HL-60/S4 treated with phorbol 12-myristate 13-acetate at 8.2 ng/mL for 4 days and 3 days (cell line): ENCODE measurements around the gene LIFR.

Experiments used
- in situ Hi-C: fragments of 300-500 bp; cut with MboI; formaldehyde crosslinking; loops from 2 replicates; pipeline ENCODE4 v1.15.0; 2022; ENCODE audit warnings: low sequenced_read_pairs

LIFR gene

DNA sequence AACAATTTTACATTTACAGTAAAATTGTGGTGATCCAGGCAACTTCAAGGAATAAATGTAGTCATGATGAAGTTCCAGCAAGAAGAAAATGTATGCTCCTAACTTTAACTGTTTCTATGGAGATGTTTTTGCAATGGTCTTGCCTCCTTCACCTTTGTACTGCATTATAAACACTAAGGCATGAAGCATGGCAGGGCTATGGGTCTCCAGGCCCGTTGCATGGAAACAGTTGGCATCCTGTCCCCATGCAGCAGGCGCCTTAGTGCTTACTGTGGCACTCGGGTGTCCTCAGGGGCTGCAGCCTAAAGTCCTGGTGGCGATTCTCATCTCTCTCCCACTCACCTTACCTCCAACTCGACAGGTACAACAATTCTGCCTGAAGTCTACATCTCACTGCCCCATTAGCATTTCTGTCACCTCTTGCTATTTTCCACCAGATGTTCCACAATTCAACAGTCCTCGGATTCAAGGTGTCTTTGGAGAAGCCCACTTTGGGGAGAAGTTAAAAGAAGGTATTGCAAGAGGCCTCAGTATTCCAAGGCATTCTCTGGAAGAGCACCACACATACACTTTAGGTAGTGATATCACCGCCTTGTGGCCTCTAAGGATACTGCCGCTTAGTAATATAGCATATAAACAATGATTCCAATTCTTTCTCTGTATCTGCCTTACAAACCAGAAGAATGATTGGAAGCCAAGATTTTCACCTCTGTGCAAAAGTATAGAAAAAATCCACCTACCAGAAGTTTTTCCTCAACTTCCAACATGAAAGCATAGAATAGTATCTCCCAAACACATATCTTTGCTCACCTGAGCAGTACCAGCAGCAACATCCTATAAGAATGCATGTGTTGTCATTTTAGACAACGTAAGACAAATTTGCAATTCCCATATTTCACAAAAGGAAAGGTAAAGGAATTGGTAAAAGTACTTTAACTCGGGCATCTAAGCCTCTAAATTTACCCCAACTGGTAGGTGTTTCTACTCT, 5.1 kb downstream of the LIFR start:
- in situ Hi-C loops = no loop called here

DNA sequence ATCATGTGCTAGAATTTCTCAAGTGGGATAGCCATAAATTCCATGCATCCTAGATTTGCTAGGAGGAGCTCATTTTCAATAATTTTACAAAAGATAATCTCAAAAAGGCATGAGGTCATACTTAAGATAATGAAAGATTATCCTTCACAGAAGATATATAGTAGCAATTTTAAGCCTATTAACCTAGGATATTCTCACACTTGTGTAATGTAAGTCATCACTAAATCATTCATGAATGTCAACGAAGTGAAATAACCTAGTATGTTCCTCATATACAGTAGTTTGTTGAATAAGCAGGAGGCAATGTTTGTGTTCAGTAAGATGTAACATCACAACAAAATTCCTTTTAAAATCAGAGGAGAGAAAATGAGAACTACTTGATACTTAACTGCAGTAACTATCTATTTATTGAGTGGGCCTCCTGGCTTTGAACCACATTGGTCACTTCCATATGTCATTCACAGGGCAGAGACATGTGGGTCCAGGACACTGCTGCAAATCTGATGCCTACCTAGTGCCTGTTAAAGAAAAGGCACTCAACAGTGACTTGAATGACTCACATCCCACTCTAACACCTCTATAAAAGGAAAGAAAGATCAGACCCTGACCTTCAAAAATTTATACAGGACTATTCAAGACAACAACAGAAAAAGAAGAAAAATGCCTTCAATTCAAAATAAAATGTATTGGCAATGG, 8.2 kb downstream of the LIFR start:
- in situ Hi-C loops = no loop called here

DNA sequence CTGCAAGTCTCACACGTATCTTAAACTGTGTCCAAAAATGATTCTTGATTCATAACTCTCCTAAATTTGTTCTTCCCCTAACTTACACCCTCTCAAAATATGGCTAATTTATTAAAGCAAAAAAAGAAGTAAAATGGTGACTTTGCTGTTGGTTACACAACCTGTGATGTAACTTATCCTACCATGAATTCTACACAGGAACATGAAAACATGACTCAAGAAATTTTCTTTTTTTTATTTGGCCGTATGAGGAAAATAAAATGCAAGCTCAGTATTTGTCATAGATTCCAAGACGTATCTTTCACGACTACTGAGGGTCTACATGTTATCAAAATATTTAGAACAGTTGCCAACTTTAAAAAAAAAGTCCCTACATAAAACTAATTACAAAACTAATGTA, 9.2 kb downstream of the LIFR start:
- in situ Hi-C loops = no loop called here

DNA sequence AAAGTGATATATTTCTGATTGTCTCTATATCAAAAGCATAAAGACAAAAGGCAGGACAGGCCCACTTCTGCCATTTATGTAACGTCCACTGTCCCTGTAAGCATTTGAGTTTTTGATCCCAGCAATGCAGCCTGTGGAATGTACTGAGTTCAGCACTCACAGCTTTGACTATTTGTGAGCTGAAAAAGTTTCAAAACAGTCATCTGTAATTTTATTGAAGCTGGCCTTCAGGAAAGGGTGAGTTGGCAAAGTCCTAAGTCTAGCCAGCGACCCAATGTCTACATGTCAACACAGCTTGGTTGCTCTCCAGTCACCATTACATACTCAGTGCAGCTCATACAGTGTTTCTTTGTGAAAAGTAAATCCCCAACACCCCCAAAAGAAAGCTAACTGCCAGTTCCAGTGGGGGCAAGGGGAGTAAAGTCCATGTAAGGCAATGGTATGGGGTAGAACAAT, 9.7 kb downstream of the LIFR start:
- in situ Hi-C loops = no loop called here

DNA sequence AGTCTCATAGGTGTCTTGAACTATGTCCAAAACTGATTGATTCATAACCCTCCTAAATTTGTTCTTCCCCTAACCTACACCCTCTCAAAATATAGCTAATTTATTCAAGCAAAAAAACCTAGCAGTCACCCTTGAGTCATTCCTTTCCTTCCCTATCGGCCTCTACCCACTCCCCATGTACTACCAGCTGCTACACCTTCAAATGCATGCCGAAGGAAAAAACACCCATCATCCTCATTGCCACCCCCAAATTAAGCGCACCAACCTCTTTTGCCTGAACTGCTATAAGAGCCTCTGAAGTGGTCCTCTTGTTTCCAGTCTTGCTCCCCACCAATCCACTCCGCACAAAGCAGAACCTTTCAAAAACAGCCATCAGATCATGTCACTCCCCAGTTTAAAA, 12.6 kb downstream of the LIFR start:
- in situ Hi-C loops = no loop called here

DNA sequence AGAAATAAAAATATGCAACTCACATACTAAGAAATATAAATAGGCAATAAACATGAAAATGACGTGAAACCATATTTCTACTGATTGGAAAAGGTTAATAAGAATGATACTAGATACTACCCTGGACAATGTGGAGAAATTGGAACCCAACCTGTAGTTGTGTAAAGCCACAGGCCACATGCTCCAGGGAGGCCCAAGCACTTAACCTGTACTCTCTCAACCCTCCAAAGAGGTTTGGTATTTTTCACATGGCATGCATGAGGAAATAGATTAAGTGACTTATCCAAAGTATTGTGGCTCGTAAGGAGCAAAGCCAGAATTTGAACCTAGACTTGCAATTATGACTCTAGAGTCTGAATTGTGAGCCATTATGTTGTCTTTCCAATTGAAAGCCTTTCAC, 13.4 kb downstream of the LIFR start:
- in situ Hi-C loops = no loop called here

DNA sequence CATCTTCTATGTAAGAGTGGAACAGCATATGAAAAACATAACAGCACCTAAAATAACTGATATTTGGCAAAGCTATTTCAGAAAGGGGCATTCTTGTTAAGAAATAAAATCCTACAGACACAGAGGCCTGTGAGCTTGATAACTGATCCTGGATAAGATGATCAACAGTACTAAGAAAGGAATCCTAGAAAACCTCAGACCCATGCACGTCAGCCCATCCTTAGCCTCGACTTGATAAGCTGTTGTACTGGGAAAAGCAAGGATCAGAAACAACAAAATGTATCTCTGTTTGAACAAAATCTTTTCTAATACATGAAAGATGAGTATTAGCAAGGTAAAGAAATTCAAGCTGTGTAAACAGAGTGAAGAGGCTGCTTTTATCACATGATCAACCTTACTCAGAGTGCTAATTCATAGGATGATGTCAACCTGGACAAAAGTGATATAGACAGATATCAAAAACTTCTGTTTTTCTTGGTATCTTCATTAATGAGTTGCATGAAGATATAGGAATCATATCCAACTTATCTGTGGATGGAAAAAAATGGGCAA, 15.2 kb downstream of the LIFR start:
- in situ Hi-C loops = no loop called here

DNA sequence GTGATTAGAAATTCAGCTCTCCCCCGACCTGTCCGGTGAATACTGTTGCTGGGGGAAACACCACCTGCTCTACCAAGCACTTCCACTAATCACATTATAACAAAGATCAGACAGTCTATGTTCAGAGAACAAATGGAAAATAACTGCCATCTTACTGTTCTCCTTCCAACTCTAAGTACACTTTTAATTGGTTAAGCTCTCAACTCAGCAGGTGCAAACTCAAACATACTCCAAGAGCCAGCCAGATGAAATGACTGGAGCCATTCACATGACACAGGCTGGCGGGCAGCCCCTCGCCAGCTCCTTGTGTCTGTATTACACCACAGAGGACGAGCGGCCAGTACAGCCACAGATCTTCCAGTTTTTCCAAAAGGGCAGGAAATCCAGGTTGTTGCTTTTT, 16.1 kb downstream of the LIFR start:
- in situ Hi-C loops = no loop called here

DNA sequence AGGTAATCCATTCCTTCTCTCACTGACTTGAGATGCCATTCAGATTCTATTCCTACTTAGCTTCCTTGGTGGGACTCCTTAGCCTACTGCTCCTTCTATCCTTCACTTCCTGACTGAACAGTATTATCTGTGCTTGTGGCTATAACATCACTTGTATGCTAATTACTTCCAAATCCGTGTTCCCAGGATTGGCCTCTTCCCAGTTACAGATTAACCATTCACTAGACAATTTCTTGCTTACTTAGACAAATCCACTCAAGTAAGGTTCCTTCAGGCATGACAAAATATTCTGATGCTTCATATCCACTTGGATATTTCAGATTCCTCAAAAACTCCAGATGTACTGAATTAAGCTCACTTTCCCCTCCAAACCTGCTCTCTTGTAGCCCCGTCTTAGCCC, 18.3 kb downstream of the LIFR start:
- in situ Hi-C loops = no loop called here

DNA sequence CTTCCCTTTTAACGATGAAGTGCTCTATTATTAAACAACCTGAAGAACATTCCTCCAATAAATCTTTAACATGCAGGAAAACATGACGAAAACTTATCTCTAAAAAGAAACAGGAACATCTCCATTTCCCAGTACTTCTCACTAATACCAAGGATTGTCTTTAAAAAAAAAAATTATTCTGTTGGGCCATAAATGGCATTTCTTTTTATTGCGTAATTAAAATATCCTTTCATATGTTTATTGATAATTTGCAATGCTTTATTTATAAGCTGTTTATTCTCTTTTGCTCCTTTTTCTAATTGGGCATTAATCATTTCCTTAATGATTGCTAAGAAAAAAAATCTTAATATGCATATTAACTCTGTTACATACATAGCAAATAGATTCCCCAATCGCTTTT, 18.9 kb downstream of the LIFR start:
- in situ Hi-C loops = no loop called here

DNA sequence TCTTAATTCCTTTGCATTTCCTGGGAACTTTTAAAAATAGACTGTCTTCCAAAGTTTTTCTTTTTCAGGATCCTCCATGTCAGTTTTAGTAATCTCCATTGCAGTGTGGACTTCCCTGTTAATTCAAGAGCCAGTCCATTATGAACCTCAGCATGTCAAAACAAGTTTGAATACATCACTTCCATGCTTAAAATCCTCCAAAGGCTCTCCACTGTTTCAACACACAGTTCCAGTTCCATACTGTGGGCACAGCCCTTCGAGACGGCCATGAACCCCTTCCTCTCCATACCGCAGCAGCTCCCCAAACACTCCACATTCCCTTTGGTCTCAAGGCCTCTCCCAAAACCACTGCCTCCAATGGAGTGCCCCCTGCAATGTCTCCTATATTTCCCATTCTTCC, 19.5 kb downstream of the LIFR start:
- in situ Hi-C loops = no loop called here

DNA sequence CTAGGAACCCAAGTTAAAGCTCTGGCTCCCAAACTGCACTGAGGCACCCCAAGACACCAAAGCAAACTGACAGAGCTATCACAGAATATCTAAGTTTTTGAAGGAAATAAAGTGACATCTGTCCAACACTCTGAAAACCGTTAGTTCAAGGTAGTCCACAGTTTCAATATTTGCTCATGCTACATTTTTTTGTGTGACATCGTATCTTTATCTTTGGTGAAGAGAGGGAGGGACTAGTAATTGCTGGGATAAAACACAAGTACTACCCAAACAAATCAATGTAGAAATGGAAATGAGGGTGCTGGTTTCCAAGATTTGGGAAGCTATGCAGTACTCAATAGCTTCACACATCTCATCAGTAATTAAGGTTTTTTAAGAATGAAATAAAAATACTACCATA, 20.6 kb downstream of the LIFR start:
- in situ Hi-C loops = no loop called here

DNA sequence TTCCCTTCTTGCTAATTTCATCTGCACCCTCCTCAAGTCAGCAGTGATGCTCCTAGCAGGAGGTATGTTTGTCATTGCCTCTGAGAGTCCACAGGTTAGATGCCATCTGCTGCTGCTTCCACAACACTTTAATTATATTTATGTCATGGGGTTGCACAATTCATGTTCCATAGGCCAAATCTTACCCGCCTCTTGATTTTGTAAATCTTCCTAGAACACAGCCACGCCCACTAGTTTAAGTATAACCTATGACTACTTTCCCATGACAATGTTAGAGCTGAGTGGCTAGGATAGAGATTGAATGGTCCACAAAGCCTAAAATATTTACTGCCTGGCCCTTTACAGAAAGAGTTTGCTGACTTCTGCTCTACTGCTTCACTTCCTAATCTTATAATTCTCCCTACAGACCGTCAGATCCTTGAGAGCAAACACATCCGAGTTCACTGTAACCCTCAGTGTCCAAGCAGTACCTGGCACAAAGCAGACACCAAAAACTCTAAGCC, 21.1 kb downstream of the LIFR start:
- in situ Hi-C loops = no loop called here

DNA sequence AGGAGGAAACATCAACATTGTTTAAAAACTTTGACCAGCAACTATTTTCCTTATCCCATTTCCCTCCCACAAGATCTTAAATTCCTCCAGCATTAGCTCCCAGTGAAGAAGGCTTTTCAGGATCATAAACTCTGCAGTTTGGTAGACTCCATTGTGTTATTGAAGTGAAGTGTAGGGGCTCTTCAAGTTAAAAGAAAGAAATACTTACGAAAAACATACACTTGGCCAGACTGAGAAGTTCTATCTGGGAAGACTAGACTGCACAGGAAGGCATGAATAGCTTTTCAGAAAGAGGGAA, 22.3 kb downstream of the LIFR start:
- in situ Hi-C loops = no loop called here

DNA sequence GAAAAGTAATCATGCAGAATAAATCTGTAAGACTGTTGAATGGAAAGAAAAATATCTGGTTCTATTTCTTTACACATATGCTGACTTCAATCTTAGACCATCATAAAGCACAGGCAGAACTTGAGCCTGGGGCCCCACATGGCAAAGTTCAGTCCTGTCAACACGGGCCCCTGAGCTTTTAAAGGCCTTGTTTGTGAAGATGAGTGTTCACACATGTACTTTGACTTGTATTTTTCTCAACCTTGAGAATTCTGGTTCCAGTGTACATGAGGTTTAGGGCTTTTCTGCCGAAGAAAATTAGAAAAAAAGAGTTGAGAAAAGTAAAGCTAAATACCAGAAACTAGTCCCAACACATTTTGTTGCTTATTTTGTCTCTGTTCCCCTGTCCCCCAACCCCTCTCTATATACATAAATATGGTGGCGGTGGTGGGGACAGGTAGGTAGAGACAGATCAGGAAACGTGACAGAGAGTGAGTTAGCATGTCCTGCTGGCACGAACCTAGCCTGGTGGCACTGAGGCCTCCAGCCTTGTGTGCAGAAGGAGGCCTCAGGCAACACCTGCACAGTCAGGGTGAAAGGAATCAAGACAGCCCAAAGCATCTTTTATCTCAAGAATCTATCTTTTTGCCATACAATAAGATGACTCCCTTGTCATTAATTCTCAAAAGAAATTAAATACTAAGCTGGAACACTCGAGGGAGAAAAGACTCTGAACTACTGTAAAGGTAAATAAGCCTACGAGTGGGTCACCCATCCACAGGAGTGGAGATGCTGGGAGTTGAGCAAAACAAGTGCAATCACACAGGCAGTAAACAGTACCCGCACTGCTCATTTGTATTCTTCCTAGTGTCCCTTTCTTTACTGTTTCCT, 22.9 kb downstream of the LIFR start:
- in situ Hi-C loops = no loop called here

DNA sequence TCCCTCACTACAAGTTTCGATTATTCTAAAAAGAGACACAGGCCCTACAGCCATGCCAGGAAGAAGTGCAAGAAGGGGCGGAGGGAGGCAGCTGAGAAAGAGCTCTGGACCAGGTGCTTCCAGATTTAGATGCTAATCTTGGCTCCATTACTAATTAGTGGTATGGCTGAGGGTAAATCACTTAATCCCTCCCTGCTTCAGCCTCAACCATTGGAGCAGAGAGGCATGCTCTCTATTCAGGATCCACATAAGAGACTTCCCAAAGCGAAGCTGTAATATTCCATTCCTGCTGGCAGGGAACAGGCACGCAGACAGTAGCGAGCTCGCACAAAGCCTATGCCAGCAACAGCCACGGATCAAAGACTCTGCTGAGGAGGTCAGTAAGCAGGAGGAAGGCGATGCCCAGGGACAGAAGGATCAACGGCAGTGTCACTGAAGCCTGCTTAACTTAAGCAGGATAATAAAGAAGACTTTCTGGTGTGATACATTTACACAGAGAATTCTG, 24.2 kb downstream of the LIFR start:
- in situ Hi-C loops = no loop called here

DNA sequence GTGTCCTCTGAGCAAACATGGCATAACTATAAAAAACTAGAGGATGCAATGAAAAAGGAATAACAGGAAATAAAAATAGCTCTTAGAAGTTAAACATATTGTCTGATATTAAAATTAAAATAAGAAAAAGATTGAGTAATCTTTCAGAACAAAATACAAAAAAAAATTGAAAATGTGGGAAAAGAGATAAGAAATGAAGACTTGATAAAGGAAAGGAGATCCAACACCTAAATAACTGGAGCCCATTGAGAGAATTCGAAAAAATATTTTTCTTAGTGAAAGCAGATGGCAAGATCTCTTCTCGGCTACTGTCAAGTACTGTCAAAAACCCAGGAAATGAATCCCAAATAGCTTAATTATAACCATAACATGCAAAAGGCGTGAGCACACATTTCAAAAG, 24.9 kb downstream of the LIFR start:
- in situ Hi-C loops = no loop called here

DNA sequence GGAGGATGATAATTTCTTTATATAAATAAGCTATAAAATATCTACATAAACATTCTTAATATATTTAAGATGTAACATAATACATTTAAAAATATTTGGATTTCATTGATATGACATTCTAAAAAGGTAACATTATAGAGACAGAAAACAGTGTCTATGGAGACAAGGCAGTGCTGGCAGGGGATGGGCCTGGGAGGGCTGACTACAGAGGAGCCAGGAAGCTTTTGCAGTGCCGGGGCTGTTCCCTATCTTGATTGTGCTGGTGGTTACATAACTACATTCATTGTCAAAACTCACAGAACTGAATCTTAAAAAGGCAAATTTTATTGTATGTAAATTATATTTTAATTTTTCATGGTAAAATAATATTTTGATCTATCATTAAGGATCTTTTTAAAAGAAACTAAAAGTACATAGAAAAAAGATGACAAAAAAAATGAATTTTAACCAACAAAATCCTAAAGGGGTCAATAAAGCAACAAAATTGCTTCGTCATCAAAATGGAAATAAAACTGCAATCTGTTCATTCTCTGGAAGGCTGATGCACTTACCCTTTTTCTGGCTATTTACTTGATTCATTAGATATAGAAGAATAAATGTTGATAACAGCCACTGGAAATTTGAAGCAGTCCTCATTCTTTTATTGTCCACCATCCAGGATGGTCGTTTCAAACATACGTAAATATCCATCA, 26.3 kb downstream of the LIFR start:
- in situ Hi-C loops = no loop called here

DNA sequence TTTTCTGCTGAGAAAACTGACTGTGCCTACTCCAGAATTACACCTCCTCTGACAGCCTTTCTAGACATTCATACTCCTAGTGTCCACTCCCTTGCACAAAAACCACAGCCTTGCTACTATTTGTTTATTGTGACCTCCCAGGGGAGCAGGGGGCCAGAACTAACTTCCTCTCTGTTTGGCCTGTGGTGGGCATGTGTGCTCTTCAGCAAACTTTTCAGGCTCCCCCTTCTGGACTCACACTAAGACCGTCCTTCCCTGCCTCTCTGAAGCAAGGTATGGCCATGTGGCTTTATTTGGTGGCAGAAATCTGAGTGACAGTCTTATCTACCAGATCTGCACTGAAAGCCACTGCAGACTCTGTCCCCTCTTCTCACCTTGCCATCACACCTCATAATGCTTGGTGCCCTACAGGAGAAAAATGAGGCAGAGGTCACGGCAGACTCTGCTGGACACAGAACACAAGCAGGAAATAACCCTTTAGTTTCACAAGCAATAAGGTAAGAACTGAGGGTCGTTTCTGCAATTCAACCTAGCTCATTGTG, 28.2 kb downstream of the LIFR start:
- in situ Hi-C loops = no loop called here

DNA sequence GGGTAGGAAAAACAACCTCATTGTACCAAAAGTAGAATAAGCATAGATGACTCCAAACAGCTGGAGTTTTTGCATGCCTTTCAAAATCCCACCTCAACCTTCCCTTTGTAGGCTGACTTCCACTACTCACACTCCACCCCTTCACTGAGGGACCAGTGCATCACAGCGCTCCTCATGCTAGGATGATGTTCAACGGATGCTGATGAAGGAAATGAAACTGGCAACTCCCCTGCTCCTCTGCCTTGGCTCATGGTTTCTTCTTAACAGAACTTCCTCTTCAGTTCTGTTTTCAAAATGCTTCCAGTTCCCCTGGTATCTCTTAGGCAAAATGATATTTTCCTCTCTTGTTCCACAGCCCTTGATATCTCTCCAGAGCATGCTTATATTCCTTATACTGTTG, 29.0 kb downstream of the LIFR start:
- in situ Hi-C loops = no loop called here
